H1 (cell line): ENCODE measurements around the gene RELL2. TPM values are rescaled to one million over a fixed set of nuclear protein-coding genes. Genes with fewer than 3 reads are reported as not detected.

Experiments
- ASH2L ChIP-seq: fragments of 200-600, 300-600 bp; sonication (generic); IDR thresholded peaks from one replicate; pipeline ENCODE4 v1.7.1; 2017; ENCODE audit warnings: low read length
- EGR1 ChIP-seq: IDR thresholded peaks from 2 replicates; pipeline ENCODE4 v1.6.1; 2011; ENCODE audit warnings: low read depth, low read length, borderline replicate concordance
- HDAC6 ChIP-seq: IDR thresholded peaks from one replicate; pipeline ENCODE4 v1.7.1; 2012; ENCODE audit warnings: low read depth, mild to moderate bottlenecking, inconsistent platforms, low read length, moderate library complexity
- KDM4A ChIP-seq: IDR thresholded peaks from one replicate; pipeline ENCODE4 v1.7.1; 2012; ENCODE audit warnings: low read depth, mild to moderate bottlenecking, moderate library complexity, low read length, inconsistent platforms; ENCODE audit not compliant: severe bottlenecking
- NRF1 ChIP-seq: IDR thresholded peaks from 2 replicates; pipeline ENCODE4 v1.6.1; 2011; ENCODE audit warnings: mild to moderate bottlenecking, low read depth, low read length, improper control_type of control experiment
- RAD21 ChIP-seq, 2 experiments: IDR thresholded peaks in 1 of 2; conservative IDR thresholded peaks in 1 of 2; 2 replicates each; pipeline ENCODE4 v1.6.1; 2011; ENCODE audit warnings: low read depth in 2 of 2, low read length in 2 of 2, improper control_type of control experiment in 1 of 2, inconsistent platforms in 1 of 2, mild to moderate bottlenecking in 1 of 2, moderate library complexity in 1 of 2
- TBP ChIP-seq: IDR thresholded peaks from 2 replicates; pipeline ENCODE4 v1.6.1; 2011; ENCODE audit warnings: low read depth, low read length, improper control_type of control experiment
- polyA plus RNA-seq, 7 experiments: library from polyadenylated mRNA; depleted of rRNA in 3 of 7; stranded (reverse) in 5 of 7; unstranded in 2 of 7; fragments of >200 nt in 5 of 7; fragments of 200-250 nt in 2 of 7; gene quantifications; 1 replicate in 5 of 7; 2 replicates in 1 of 7; 4 replicates in 1 of 7; pipeline versions ENCODE4 v1.2.1 to v1.2.3, GENCODE V29; 2011 to 2013; ENCODE audit warnings: missing spikeins in 2 of 7, mixed read lengths in 2 of 7
- total RNA-seq: library from RNA; stranded (reverse); fragmentation: NEBNext Ultra II Directional; extraction: Animal tissue kit (Norgen Biotek cat#: 25700); gene quantifications from 2 replicates; pipeline ENCODE4 v1.2.1, GENCODE V29; 2021
- TF ChIP-seq, protein P1 (sequence below): fragments of 300-600 bp; sonication (generic); IDR thresholded peaks from 2 replicates; pipeline ENCODE4 v1.7.1; 2012; ENCODE audit warnings: low read length, moderate library complexity, mild to moderate bottlenecking, inconsistent platforms; ENCODE audit not compliant: insufficient replicate concordance
- TF ChIP-seq, protein P2 (sequence below): IDR thresholded peaks from 2 replicates; pipeline ENCODE4 v1.6.1; 2011; ENCODE audit warnings: low read depth, mild to moderate bottlenecking, low read length; ENCODE audit not compliant: insufficient read depth

Gene RELL2
- total and polyA plus RNA-seq, 2 of the 8 experiments (the other 6 are each of a cell fraction or from before 2014, with no cell fraction given), result 18.6 to 23.7 TPM

DNA sequence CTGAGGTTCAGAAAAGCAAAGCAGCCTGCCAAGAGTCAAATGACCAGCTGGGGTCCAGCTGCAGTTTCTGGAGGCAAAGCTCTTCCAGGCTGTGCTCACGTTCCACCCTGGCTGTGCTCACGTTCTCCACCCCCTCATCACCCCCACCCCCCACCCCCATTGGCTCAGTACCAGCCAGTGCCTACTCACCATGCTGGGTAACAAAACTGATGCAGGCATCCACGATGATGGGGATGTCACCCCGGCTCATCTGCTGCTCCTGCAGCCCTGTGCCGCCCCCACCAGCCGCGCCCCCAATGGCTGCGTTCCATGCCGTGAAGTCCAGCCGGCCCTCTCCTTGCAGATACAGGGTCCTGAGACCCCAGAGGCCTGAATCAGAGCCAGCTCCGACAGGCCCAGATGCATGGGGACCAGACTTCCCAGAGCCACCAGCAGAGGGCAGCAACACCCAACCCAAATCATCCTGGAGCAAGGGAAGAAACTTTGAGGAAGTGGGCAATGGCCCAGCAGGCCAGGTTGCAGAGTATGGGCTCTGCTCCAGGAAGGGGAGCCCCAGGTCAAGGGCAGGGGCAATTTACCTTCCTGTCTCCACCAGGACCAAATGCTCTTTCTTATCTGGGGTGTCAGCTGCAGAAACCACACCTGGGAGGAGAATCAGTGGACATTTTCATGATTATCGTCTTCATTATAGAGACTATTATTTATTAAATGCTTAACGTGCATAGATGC is 28.1 kb downstream of the RELL2 start (continued):
- TF ChIP-seq EGR1, result no peak; the same call in 1 of the 2 replicates
- TF ChIP-seq RAD21 (IDR thresholded peaks at IDR 0.05 in 1 of 2, conservative IDR thresholded peaks at IDR 0.05 in 1 of 2; ENCODE audit: low read depth in 2 of 2, low read length in 2 of 2), result peak; percentile 90 to 95
- no peak for TF ChIP-seq KDM4A
- TF ChIP-seq HDAC6, result no peak
- TF ChIP-seq, protein P1, sequence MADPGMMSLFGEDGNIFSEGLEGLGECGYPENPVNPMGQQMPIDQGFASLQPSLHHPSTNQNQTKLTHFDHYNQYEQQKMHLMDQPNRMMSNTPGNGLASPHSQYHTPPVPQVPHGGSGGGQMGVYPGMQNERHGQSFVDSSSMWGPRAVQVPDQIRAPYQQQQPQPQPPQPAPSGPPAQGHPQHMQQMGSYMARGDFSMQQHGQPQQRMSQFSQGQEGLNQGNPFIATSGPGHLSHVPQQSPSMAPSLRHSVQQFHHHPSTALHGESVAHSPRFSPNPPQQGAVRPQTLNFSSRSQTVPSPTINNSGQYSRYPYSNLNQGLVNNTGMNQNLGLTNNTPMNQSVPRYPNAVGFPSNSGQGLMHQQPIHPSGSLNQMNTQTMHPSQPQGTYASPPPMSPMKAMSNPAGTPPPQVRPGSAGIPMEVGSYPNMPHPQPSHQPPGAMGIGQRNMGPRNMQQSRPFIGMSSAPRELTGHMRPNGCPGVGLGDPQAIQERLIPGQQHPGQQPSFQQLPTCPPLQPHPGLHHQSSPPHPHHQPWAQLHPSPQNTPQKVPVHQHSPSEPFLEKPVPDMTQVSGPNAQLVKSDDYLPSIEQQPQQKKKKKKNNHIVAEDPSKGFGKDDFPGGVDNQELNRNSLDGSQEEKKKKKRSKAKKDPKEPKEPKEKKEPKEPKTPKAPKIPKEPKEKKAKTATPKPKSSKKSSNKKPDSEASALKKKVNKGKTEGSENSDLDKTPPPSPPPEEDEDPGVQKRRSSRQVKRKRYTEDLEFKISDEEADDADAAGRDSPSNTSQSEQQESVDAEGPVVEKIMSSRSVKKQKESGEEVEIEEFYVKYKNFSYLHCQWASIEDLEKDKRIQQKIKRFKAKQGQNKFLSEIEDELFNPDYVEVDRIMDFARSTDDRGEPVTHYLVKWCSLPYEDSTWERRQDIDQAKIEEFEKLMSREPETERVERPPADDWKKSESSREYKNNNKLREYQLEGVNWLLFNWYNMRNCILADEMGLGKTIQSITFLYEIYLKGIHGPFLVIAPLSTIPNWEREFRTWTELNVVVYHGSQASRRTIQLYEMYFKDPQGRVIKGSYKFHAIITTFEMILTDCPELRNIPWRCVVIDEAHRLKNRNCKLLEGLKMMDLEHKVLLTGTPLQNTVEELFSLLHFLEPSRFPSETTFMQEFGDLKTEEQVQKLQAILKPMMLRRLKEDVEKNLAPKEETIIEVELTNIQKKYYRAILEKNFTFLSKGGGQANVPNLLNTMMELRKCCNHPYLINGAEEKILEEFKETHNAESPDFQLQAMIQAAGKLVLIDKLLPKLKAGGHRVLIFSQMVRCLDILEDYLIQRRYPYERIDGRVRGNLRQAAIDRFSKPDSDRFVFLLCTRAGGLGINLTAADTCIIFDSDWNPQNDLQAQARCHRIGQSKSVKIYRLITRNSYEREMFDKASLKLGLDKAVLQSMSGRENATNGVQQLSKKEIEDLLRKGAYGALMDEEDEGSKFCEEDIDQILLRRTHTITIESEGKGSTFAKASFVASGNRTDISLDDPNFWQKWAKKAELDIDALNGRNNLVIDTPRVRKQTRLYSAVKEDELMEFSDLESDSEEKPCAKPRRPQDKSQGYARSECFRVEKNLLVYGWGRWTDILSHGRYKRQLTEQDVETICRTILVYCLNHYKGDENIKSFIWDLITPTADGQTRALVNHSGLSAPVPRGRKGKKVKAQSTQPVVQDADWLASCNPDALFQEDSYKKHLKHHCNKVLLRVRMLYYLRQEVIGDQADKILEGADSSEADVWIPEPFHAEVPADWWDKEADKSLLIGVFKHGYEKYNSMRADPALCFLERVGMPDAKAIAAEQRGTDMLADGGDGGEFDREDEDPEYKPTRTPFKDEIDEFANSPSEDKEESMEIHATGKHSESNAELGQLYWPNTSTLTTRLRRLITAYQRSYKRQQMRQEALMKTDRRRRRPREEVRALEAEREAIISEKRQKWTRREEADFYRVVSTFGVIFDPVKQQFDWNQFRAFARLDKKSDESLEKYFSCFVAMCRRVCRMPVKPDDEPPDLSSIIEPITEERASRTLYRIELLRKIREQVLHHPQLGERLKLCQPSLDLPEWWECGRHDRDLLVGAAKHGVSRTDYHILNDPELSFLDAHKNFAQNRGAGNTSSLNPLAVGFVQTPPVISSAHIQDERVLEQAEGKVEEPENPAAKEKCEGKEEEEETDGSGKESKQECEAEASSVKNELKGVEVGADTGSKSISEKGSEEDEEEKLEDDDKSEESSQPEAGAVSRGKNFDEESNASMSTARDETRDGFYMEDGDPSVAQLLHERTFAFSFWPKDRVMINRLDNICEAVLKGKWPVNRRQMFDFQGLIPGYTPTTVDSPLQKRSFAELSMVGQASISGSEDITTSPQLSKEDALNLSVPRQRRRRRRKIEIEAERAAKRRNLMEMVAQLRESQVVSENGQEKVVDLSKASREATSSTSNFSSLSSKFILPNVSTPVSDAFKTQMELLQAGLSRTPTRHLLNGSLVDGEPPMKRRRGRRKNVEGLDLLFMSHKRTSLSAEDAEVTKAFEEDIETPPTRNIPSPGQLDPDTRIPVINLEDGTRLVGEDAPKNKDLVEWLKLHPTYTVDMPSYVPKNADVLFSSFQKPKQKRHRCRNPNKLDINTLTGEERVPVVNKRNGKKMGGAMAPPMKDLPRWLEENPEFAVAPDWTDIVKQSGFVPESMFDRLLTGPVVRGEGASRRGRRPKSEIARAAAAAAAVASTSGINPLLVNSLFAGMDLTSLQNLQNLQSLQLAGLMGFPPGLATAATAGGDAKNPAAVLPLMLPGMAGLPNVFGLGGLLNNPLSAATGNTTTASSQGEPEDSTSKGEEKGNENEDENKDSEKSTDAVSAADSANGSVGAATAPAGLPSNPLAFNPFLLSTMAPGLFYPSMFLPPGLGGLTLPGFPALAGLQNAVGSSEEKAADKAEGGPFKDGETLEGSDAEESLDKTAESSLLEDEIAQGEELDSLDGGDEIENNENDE, result no peak
- TF ChIP-seq, protein P2, sequence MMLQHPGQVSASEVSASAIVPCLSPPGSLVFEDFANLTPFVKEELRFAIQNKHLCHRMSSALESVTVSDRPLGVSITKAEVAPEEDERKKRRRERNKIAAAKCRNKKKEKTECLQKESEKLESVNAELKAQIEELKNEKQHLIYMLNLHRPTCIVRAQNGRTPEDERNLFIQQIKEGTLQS, result no peak
- TF ChIP-seq ASH2L, result no peak
- TF ChIP-seq TBP, result no peak
- no peak for TF ChIP-seq NRF1
